H1 (cell line): ENCODE measurements around the gene DPY19L3. TPM values are rescaled to one million over a fixed set of nuclear protein-coding genes. Genes with fewer than 3 reads are reported as not detected.

Source experiments
- CTCF ChIA-PET: fragments of 300-600 bp; sonication (Branson Sonifier 250); formaldehyde crosslinking; loops from one replicate; lab custom pipeline; 2021; ENCODE audit not compliant: partially characterized antibody; lab: Charles Lee
- POLR2A ChIA-PET: fragments of 300-600 bp; sonication (Branson Sonifier 250); formaldehyde crosslinking; loops from one replicate; lab custom pipeline; 2021; ENCODE audit warnings: inconsistent platforms; ENCODE audit not compliant: partially characterized antibody; lab: Charles Lee
- DNase-seq, 2 experiments: peaks; one replicate each; pipeline versions ENCODE4 v3.0.0 to v3.0.0-alpha.2; 2010 to 2022; ENCODE audit warnings: low spot score in 2 of 2, low read depth in 1 of 2, mixed read lengths in 1 of 2
- FAIRE-seq: peaks from 2 replicates; lab custom pipeline; 2011; peaks lifted over from hg19 to GRCh38; lab: Jason Lieb, UNC
- H2AFZ ChIP-seq: 2 replicates; pipeline ENCODE4 v1.8.1; 2012; ENCODE audit warnings: low read length, inconsistent platforms
- H2AK5ac ChIP-seq: 2 replicates; pipeline ENCODE4 v1.6.1; 2013; ENCODE audit warnings: low read depth, low read length
- H2BK120ac ChIP-seq: replicated peaks from 2 replicates; pipeline ENCODE3; 2013; ENCODE audit warnings: low read depth, low read length, inconsistent platforms
- H2BK12ac ChIP-seq: 2 replicates; pipeline ENCODE4 v1.6.1; 2013; ENCODE audit warnings: low read depth, low read length
- H2BK15ac ChIP-seq: 2 replicates; pipeline ENCODE4 v1.6.1; 2013; ENCODE audit warnings: low read length
- H2BK20ac ChIP-seq: 2 replicates; pipeline ENCODE4 v1.6.1; 2013; ENCODE audit warnings: low read length
- H2BK5ac ChIP-seq: 2 replicates; pipeline ENCODE4 v1.6.1; 2013; ENCODE audit warnings: low read depth, low read length
- H3K14ac ChIP-seq: 2 replicates; pipeline ENCODE4 v1.6.1; 2013; ENCODE audit warnings: inconsistent platforms; ENCODE audit not compliant: insufficient read length
- H3K18ac ChIP-seq: 2 replicates; pipeline ENCODE4 v1.6.1; 2013; ENCODE audit warnings: low read length; ENCODE audit errors: extremely low read depth
- H3K23ac ChIP-seq: 2 replicates; pipeline ENCODE4 v1.6.1; 2013; ENCODE audit warnings: inconsistent platforms; ENCODE audit not compliant: insufficient read length
- H3K23me2 ChIP-seq: 2 replicates; pipeline ENCODE4 v1.6.1; 2013; ENCODE audit warnings: low read depth, low read length
- H3K27ac ChIP-seq: 2 replicates; pipeline ENCODE4 v1.6.1; 2011; ENCODE audit warnings: low read depth, low read length, inconsistent platforms
- H3K27me3 ChIP-seq, 4 experiments: replicated peaks in 1 of 4; 1 replicate in 1 of 4; 2 replicates in 3 of 4; pipeline versions ENCODE4 v1.6.1 to v1.8.1; 2011 to 2013; ENCODE audit warnings: low read length in 3 of 4, mild to moderate bottlenecking in 3 of 4, inconsistent platforms in 2 of 4, mixed read lengths in 2 of 4, moderate library complexity in 1 of 4; ENCODE audit not compliant: control insufficient read depth in 3 of 4, insufficient read depth in 3 of 4; ENCODE audit errors: extremely low read depth in 1 of 4
- H3K36me3 ChIP-seq, 4 experiments: 2 replicates each; pipeline versions ENCODE4 v1.6.1 to v1.8.1; 2011 to 2013; ENCODE audit warnings: mild to moderate bottlenecking in 4 of 4, low read length in 3 of 4, moderate library complexity in 2 of 4, control low read depth in 1 of 4, inconsistent platforms in 1 of 4; ENCODE audit not compliant: insufficient read depth in 4 of 4, control insufficient read depth in 2 of 4
- H3K4ac ChIP-seq: replicated peaks from 2 replicates; pipeline ENCODE3; 2013; ENCODE audit warnings: low read length, low read depth, mixed read lengths, inconsistent platforms; ENCODE audit not compliant: insufficient read length
- H3K4me1 ChIP-seq, 4 experiments: replicated peaks in 1 of 4; 1 replicate in 1 of 4; 2 replicates in 3 of 4; pipeline versions ENCODE4 v1.6.1 to v1.8.1; 2011 to 2013; ENCODE audit warnings: low read length in 3 of 4, inconsistent platforms in 2 of 4, mixed read lengths in 1 of 4; ENCODE audit not compliant: insufficient read depth in 4 of 4, control insufficient read depth in 3 of 4
- H3K4me2 ChIP-seq, 2 experiments: 2 replicates each; pipeline versions ENCODE4 v1.6.1 to v1.8.1; 2011 to 2013; ENCODE audit warnings: low read depth in 2 of 2, low read length in 2 of 2, control low read depth in 1 of 2, inconsistent platforms in 1 of 2, mild to moderate bottlenecking in 1 of 2; ENCODE audit not compliant: insufficient read depth in 1 of 2
- H3K4me3 ChIP-seq, 4 experiments: fragments of 200-600, 300-600 bp in 1 of 4; sonication (generic), shearing (Covaris generic), sonication (Bioruptor Twin) in 1 of 4; 2 replicates each; pipeline versions ENCODE4 v1.5.1 to v1.8.1; 2011 to 2016; ENCODE audit warnings: low read length in 4 of 4, low read depth in 3 of 4, control low read depth in 2 of 4, inconsistent platforms in 2 of 4, mild to moderate bottlenecking in 2 of 4, mixed read lengths in 1 of 4, moderate library complexity in 1 of 4; ENCODE audit not compliant: insufficient read depth in 2 of 4; ENCODE audit errors: extremely low read depth in 1 of 4
- H3K56ac ChIP-seq: replicated peaks from 2 replicates; pipeline ENCODE3; 2013; ENCODE audit warnings: low read depth, mild to moderate bottlenecking, mixed read lengths, low read length, inconsistent platforms; ENCODE audit not compliant: insufficient read length
- H3K79me1 ChIP-seq: 2 replicates; pipeline ENCODE4 v1.6.1; 2013; ENCODE audit warnings: low read depth, low read length, control low read depth
- H3K79me2 ChIP-seq, 2 experiments: 2 replicates each; pipeline versions ENCODE4 v1.6.1 to v1.8.1; 2012 to 2013; ENCODE audit warnings: low read length in 2 of 2, mild to moderate bottlenecking in 2 of 2, inconsistent platforms in 1 of 2; ENCODE audit not compliant: insufficient read depth in 2 of 2, control insufficient read depth in 1 of 2
- H3K9ac ChIP-seq, 4 experiments: replicated peaks in 1 of 4; 1 replicate in 1 of 4; 2 replicates in 3 of 4; pipeline versions ENCODE4 v1.6.1 to v1.8.1; 2011 to 2013; ENCODE audit warnings: low read depth in 3 of 4, low read length in 3 of 4, control low read depth in 2 of 4, mild to moderate bottlenecking in 2 of 4, moderate library complexity in 2 of 4, inconsistent platforms in 1 of 4; ENCODE audit errors: extremely low read depth in 1 of 4
- H3K9me3 ChIP-seq, 2 experiments: 2 replicates each; pipeline versions ENCODE4 v1.6.1 to v1.8.1; 2012 to 2013; ENCODE audit warnings: mild to moderate bottlenecking in 2 of 2, moderate library complexity in 2 of 2, control low read depth in 1 of 2, inconsistent platforms in 1 of 2, low read depth in 1 of 2, low read length in 1 of 2, mixed read lengths in 1 of 2; ENCODE audit not compliant: insufficient read depth in 2 of 2
- H4K20me1 ChIP-seq, 2 experiments: replicated peaks in 1 of 2; 2 replicates each; pipeline versions ENCODE3 to v1.8.1; 2011 to 2013; ENCODE audit warnings: inconsistent platforms in 2 of 2, low read length in 2 of 2, mild to moderate bottlenecking in 1 of 2; ENCODE audit not compliant: insufficient read depth in 2 of 2, control insufficient read depth in 1 of 2
- H4K5ac ChIP-seq: 2 replicates; pipeline ENCODE4 v1.6.1; 2013; ENCODE audit warnings: low read length, low read depth, mixed read lengths, inconsistent platforms; ENCODE audit not compliant: insufficient read length
- H4K8ac ChIP-seq: 2 replicates; pipeline ENCODE4 v1.8.0; 2013; ENCODE audit warnings: mild to moderate bottlenecking, moderate library complexity, low read length, inconsistent platforms; ENCODE audit not compliant: insufficient read depth; ENCODE audit errors: extremely low read depth
- H4K91ac ChIP-seq: replicated peaks from 2 replicates; pipeline ENCODE3; 2013; ENCODE audit warnings: low read length, mixed read lengths, inconsistent platforms; ENCODE audit not compliant: insufficient read length
- BACH1 ChIP-seq: IDR thresholded peaks from 2 replicates; pipeline ENCODE4 v1.6.1; 2012; ENCODE audit warnings: low read length, improper control_type of control experiment
- GABPA ChIP-seq: IDR thresholded peaks from 2 replicates; pipeline ENCODE4 v1.6.1; 2011; ENCODE audit warnings: mild to moderate bottlenecking, low read length, moderate library complexity, borderline replicate concordance; ENCODE audit not compliant: insufficient read depth
- HDAC2 ChIP-seq, 2 experiments: fragments of 300-600 bp in 1 of 2; sonication (generic) in 1 of 2; IDR thresholded peaks; 2 replicates each; pipeline ENCODE4 v1.6.1; 2011 to 2012; ENCODE audit warnings: low read depth in 2 of 2, low read length in 2 of 2, mild to moderate bottlenecking in 2 of 2, moderate library complexity in 2 of 2, borderline replicate concordance in 1 of 2, inconsistent platforms in 1 of 2
- HDAC6 ChIP-seq: IDR thresholded peaks from one replicate; pipeline ENCODE4 v1.7.1; 2012; ENCODE audit warnings: low read depth, mild to moderate bottlenecking, inconsistent platforms, low read length, moderate library complexity
- NRF1 ChIP-seq: IDR thresholded peaks from 2 replicates; pipeline ENCODE4 v1.6.1; 2011; ENCODE audit warnings: mild to moderate bottlenecking, low read depth, low read length, improper control_type of control experiment
- POLR2A ChIP-seq, 2 experiments: IDR thresholded peaks; 1 replicate in 1 of 2; 2 replicates in 1 of 2; pipeline ENCODE4 v1.6.1; 2011; ENCODE audit warnings: low read depth in 2 of 2, low read length in 2 of 2, mild to moderate bottlenecking in 2 of 2; ENCODE audit errors: control extremely low read depth in 1 of 2
- POLR2AphosphoS5 ChIP-seq: IDR thresholded peaks from 2 replicates; pipeline ENCODE4 v1.6.1; 2011; ENCODE audit warnings: low read depth, low read length
- RAD21 ChIP-seq, 2 experiments: IDR thresholded peaks in 1 of 2; conservative IDR thresholded peaks in 1 of 2; 2 replicates each; pipeline ENCODE4 v1.6.1; 2011; ENCODE audit warnings: low read depth in 2 of 2, low read length in 2 of 2, improper control_type of control experiment in 1 of 2, inconsistent platforms in 1 of 2, mild to moderate bottlenecking in 1 of 2, moderate library complexity in 1 of 2
- RXRA ChIP-seq: IDR thresholded peaks from 2 replicates; pipeline ENCODE4 v1.6.1; 2011; ENCODE audit warnings: low read depth, mild to moderate bottlenecking, low read length, moderate library complexity; ENCODE audit not compliant: insufficient read depth
- SIN3A ChIP-seq, 2 experiments: IDR thresholded peaks in 1 of 2; conservative IDR thresholded peaks in 1 of 2; 2 replicates each; pipeline ENCODE4 v1.6.1; 2011 to 2012; ENCODE audit warnings: low read length in 2 of 2, improper control_type of control experiment in 1 of 2, low read depth in 1 of 2, mild to moderate bottlenecking in 1 of 2
- SIRT6 ChIP-seq: IDR thresholded peaks from one replicate; pipeline ENCODE4 v1.7.1; 2012; ENCODE audit warnings: low read length, inconsistent platforms
- TAF1 ChIP-seq: IDR thresholded peaks from 2 replicates; pipeline ENCODE4 v1.6.1; 2011; ENCODE audit warnings: mild to moderate bottlenecking, low read depth, low read length
- ZNF274 ChIP-seq: IDR thresholded peaks from 2 replicates; pipeline ENCODE4 v1.7.0; 2012; ENCODE audit warnings: low read length, borderline replicate concordance; ENCODE audit errors: extremely low read depth
- WGBS, 2 experiments: shearing (Covaris generic) in 1 of 2; methylation state at CpG; one replicate each; pipeline versions ENCODE4 v1.1.6 to v1.1.7; 2013 to 2015; ENCODE audit warnings: low lambda C conversion rate in 2 of 2, mixed read lengths in 2 of 2, inconsistent platforms in 1 of 2, low coverage in 1 of 2, missing lambda C conversion rate in 1 of 2; ENCODE audit not compliant: insufficient replicate concordance in 2 of 2, insufficient coverage in 1 of 2, insufficient read length in 1 of 2; ENCODE audit errors: extremely low coverage in 1 of 2, missing lambda C conversion rate in 1 of 2; 5-methylcytosine and 5-hydroxymethylcytosine counted together
- polyA plus RNA-seq, 7 experiments: library from polyadenylated mRNA; depleted of rRNA in 3 of 7; stranded (reverse) in 5 of 7; unstranded in 2 of 7; fragments of >200 nt in 5 of 7; fragments of 200-250 nt in 2 of 7; gene quantifications; 1 replicate in 5 of 7; 2 replicates in 1 of 7; 4 replicates in 1 of 7; pipeline versions ENCODE4 v1.2.1 to v1.2.3, GENCODE V29; 2011 to 2013; ENCODE audit warnings: missing spikeins in 2 of 7, mixed read lengths in 2 of 7
- total RNA-seq: library from RNA; stranded (reverse); fragmentation: NEBNext Ultra II Directional; extraction: Animal tissue kit (Norgen Biotek cat#: 25700); gene quantifications from 2 replicates; pipeline ENCODE4 v1.2.1, GENCODE V29; 2021
- TF ChIP-seq, protein P1 (sequence below): IDR thresholded peaks from 2 replicates; pipeline ENCODE4 v1.6.1; 2011; ENCODE audit warnings: low read depth, mild to moderate bottlenecking, low read length; ENCODE audit not compliant: insufficient read depth

DPY19L3 gene
- total and polyA plus RNA-seq, 2 of the 8 experiments (the other 6 are each of a cell fraction or from before 2014, with no cell fraction given), result 35.3 to 60.2 TPM

DNA sequence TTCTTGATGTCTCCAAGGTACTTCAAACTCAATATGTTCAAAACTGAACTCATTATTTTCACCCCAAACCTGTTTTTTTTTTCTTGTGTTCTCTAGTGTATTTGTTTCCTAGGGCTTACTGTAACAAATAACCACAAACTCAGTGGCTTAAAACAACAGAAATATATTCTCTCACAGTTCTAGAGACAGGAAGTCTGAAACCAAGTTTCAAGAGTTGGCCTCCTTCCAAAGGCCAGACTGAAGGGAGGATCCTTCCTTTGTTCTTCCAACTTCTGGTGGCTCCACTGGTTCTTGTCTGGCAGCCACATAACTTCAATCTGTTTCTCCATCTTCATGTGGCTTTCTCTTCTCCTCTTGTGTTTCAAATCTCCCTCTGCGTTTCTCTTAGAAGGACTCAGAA lies 113.5 kb downstream of the DPY19L3 start:
- H3K4ac ChIP-seq, result no peak overlapping the region
- 0 out of 4 replicates have a peak, but pooled peaks cover 0 to 2% of the 10 kb centered on the region in 2 experiments for H3K9me3 ChIP-seq
- DNase-seq (no peak), FAIRE-seq (no peak)
- CTCF ChIA-PET, result no interaction called here
- 0% methylated on average over 1 of the region's 1 CpG; no CpG with 5 or more reads in 1 of the 2 experiments for WGBS, 2 experiments
- no peaks in the 10 kb centered on the region for H3K23me2 ChIP-seq
- H2AFZ ChIP-seq, result no peak overlapping the region
- H3K23ac ChIP-seq, result no peak overlapping the region
- no peaks in the 10 kb centered on the region for H3K4me1 ChIP-seq
- no peak overlapping the region for H4K91ac ChIP-seq
- no peak overlapping the region for H3K27ac ChIP-seq
- H2BK5ac ChIP-seq, result no peak overlapping the region
- H2BK15ac ChIP-seq, result no peak overlapping the region
- no peak overlapping the region for H3K18ac ChIP-seq
- H3K56ac ChIP-seq, result no peak overlapping the region
- H3K4me2 ChIP-seq, result no peak overlapping the region
- no peaks in the 10 kb centered on the region for H3K79me2 ChIP-seq
- H2AK5ac ChIP-seq, result no peak overlapping the region
- no peak overlapping the region for H2BK12ac ChIP-seq
- no peak overlapping the region for H4K8ac ChIP-seq
- no peaks in the 10 kb centered on the region for H3K27me3 ChIP-seq
- no peak overlapping the region for H3K9ac ChIP-seq
- no peak overlapping the region for H3K14ac ChIP-seq
- no peak overlapping the region for H4K5ac ChIP-seq
- POLR2A ChIA-PET, result no interaction called here
- no peak overlapping the region for H2BK20ac ChIP-seq
- H4K20me1 ChIP-seq, result no peaks in the 10 kb centered on the region
- no peaks in the 10 kb centered on the region for H3K36me3 ChIP-seq
- no peak overlapping the region for H2BK120ac ChIP-seq
- no peak overlapping the region for H3K4me3 ChIP-seq
- H3K79me1 ChIP-seq, result no peaks in the 10 kb centered on the region
- TF ChIP-seq HDAC2 (IDR thresholded peaks at IDR 0.05; ENCODE audit: borderline replicate concordance in 1 of 2, low read depth in 2 of 2, low read length in 2 of 2) (no peak), POLR2AphosphoS5 (no peak), HDAC6 (no peak), GABPA (no peak), RAD21 (IDR thresholded peaks at IDR 0.05 in 1 of 2, conservative IDR thresholded peaks at IDR 0.05 in 1 of 2; ENCODE audit: low read depth in 2 of 2, low read length in 2 of 2) (no peak), NRF1 (no peak), POLR2A (IDR thresholded peaks at IDR 0.05; ENCODE audit: control extremely low read depth in 1 of 2, low read depth in 2 of 2, low read length in 2 of 2) (no peak), SIN3A (conservative IDR thresholded peaks at IDR 0.05 in 1 of 2, IDR thresholded peaks at IDR 0.05 in 1 of 2; ENCODE audit: low read depth in 1 of 2, low read length in 2 of 2) (no peak), ZNF274 (no peak), SIRT6 (no peak), RXRA (no peak), BACH1 (no peak), TAF1 (no peak)
- TF ChIP-seq, protein P1, sequence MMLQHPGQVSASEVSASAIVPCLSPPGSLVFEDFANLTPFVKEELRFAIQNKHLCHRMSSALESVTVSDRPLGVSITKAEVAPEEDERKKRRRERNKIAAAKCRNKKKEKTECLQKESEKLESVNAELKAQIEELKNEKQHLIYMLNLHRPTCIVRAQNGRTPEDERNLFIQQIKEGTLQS, result no peak
